Neutrophil (primary cell): ENCODE measurements around the gene PPARG.
"Not testable (repeated sequence)": the region's sequence is repeated elsewhere in the genome, so short reads cannot be mapped to it uniquely, and the experiment has no call there.

Experiments used
- H3K27ac ChIP-seq: fragments of 200-600 bp; sonication (generic); 2 replicates; pipeline ENCODE4 v1.5.1; 2016; ENCODE audit warnings: mild to moderate bottlenecking, moderate library complexity
- H3K27me3 ChIP-seq: fragments of 200-600 bp; sonication (generic); 2 replicates; pipeline ENCODE4 v1.6.0; 2016; ENCODE audit warnings: mild to moderate bottlenecking
- H3K36me3 ChIP-seq: fragments of 200-600 bp; sonication (generic); 2 replicates; pipeline ENCODE4 v1.5.1; 2017
- H3K4me1 ChIP-seq, 2 experiments: fragments of 200-600 bp in 1 of 2; sonication (generic) in 1 of 2; 1 replicate in 1 of 2; 2 replicates in 1 of 2; pipeline versions ENCODE4 v1.5.1 to v1.6.1; 2013 to 2016; ENCODE audit warnings: low read depth in 1 of 2, low read length in 1 of 2, mild to moderate bottlenecking in 1 of 2, moderate library complexity in 1 of 2; ENCODE audit not compliant: control insufficient read depth in 1 of 2, insufficient read depth in 1 of 2
- H3K4me3 ChIP-seq, 2 experiments: fragments of 200-600 bp in 1 of 2; sonication (generic) in 1 of 2; 1 replicate in 1 of 2; 2 replicates in 1 of 2; pipeline ENCODE4 v1.5.1; 2013 to 2016; ENCODE audit warnings: low read depth in 1 of 2, low read length in 1 of 2, mild to moderate bottlenecking in 1 of 2, moderate library complexity in 1 of 2
- H3K9me3 ChIP-seq: fragments of 200-600 bp; sonication (generic); 2 replicates; pipeline ENCODE4 v1.5.1; 2016
- CTCF ChIP-seq: fragments of 200-600 bp; sonication (generic); IDR thresholded peaks from 2 replicates; pipeline ENCODE4 v1.5.1; 2016; ENCODE audit warnings: antibody characterized with exemption

Gene PPARG

GRCh38 chr3:12284591-12284990 lies 4.3 kb upstream of the PPARG start:
- no peak overlapping the region for H3K27ac ChIP-seq
- H3K27me3 ChIP-seq: peaks cover 97% of the 10 kb centered on the region
- no peaks in the 10 kb centered on the region for H3K9me3 ChIP-seq
- no peaks in the 10 kb centered on the region for H3K36me3 ChIP-seq
- TF ChIP-seq CTCF: no peak
- peaks cover 11 to 15% of the 10 kb centered on the region in 2 experiments for H3K4me1 ChIP-seq
- no peak overlapping the region for H3K4me3 ChIP-seq

- Histone ChIP-seq H3K9me3 (no peaks in the 10 kb centered on the region), H3K36me3 (no peaks in the 10 kb centered on the region), H3K4me3 (no peak overlapping the region), H3K27me3 (peaks cover 97% of the 10 kb centered on the region), H3K27ac (no peak overlapping the region), H3K4me1 (peaks cover 11 to 15% of the 10 kb centered on the region in 2 experiments)
- TF ChIP-seq CTCF: no peak
Observed at GRCh38 chr3:12285003-12285555, 3.8 kb upstream of the PPARG start.

- Histone ChIP-seq H3K27me3 (peaks cover 97% of the 10 kb centered on the region), H3K4me1 (peaks cover 11 to 15% of the 10 kb centered on the region in 2 experiments)
- not testable (repeated sequence) for H3K27ac ChIP-seq, H3K36me3 ChIP-seq, H3K9me3 ChIP-seq, H3K4me3 ChIP-seq
Observed at GRCh38 chr3:12285779-12286178, 3.1 kb upstream of the PPARG start.

GRCh38 chr3:12286504-12286903 lies 2.4 kb upstream of the PPARG start:
- no peak for TF ChIP-seq CTCF

GRCh38 chr3:12286927-12287726 lies 1.7 kb upstream of the PPARG start:
- no peak for TF ChIP-seq CTCF
- peak overlapping the region in 1 of 2 experiments; percentile 22 for H3K4me3 ChIP-seq
- no peak overlapping the region for H3K27ac ChIP-seq
- H3K36me3 ChIP-seq: no peaks in the 10 kb centered on the region
- peaks cover 99% of the 10 kb centered on the region for H3K27me3 ChIP-seq
- peaks cover 11 to 15% of the 10 kb centered on the region in 2 experiments for H3K4me1 ChIP-seq
- H3K9me3 ChIP-seq: no peaks in the 10 kb centered on the region

More at GRCh38 chr3:12286504-12286903, 2.4 kb upstream of the PPARG start:
- Histone ChIP-seq H3K36me3 (no peaks in the 10 kb centered on the region), H3K27me3 (peaks cover 97% of the 10 kb centered on the region), H3K4me1 (peaks cover 11 to 15% of the 10 kb centered on the region in 2 experiments), H3K4me3 (no peak overlapping the region), H3K27ac (no peak overlapping the region), H3K9me3 (no peaks in the 10 kb centered on the region)

- no peak for TF ChIP-seq CTCF
- Histone ChIP-seq H3K4me1 (peaks cover 11 to 15% of the 10 kb centered on the region in 2 experiments), H3K27ac (no peak overlapping the region), H3K27me3 (peaks cover 100% of the 10 kb centered on the region), H3K4me3 (peak overlapping the region; percentile 24 to 46), H3K9me3 (no peaks in the 10 kb centered on the region), H3K36me3 (no peaks in the 10 kb centered on the region)
Observed at GRCh38 chr3:12287727-12288181, 1.1 kb upstream of the PPARG start.
